Choroid plexus epithelial cell (primary cell): ENCODE data around the gene SSX2IP.

Source experiments
- DNase-seq: peaks from one replicate; pipeline ENCODE4 v3.0.0-alpha.2; 2010; ENCODE audit warnings: low read depth
- H3K4me3 ChIP-seq: 2 replicates; pipeline ENCODE4 v1.5.1; 2011; ENCODE audit warnings: low read depth, mild to moderate bottlenecking, control low read depth, low read length, moderate library complexity
- TF ChIP-seq, protein P1 (sequence below): conservative IDR thresholded peaks from 2 replicates; pipeline ENCODE4 v1.5.1; 2011; ENCODE audit warnings: low read depth, mild to moderate bottlenecking, control low read depth, inconsistent platforms, low read length, moderate library complexity

The SSX2IP gene

DNA sequence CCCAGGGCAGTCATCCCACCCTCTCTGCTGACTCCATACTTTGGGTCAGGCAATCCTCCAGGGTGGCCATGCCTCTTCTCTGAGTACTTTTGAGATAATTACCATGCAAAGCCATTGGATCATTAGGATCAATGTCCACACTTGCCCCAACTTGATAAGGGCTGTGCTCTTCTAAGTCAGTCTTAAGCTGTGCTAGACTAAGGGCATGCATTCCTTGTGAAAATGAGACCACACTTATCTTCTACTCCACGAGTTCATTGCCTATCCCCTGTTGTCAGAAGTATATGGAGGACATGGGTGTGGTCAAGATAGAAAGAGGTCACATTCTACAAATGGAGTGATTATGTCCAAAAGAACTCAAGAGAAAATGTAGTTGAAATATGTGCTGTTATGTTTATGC is 18.9 kb upstream of the SSX2IP start:
- TF ChIP-seq, protein P1, sequence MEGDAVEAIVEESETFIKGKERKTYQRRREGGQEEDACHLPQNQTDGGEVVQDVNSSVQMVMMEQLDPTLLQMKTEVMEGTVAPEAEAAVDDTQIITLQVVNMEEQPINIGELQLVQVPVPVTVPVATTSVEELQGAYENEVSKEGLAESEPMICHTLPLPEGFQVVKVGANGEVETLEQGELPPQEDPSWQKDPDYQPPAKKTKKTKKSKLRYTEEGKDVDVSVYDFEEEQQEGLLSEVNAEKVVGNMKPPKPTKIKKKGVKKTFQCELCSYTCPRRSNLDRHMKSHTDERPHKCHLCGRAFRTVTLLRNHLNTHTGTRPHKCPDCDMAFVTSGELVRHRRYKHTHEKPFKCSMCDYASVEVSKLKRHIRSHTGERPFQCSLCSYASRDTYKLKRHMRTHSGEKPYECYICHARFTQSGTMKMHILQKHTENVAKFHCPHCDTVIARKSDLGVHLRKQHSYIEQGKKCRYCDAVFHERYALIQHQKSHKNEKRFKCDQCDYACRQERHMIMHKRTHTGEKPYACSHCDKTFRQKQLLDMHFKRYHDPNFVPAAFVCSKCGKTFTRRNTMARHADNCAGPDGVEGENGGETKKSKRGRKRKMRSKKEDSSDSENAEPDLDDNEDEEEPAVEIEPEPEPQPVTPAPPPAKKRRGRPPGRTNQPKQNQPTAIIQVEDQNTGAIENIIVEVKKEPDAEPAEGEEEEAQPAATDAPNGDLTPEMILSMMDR, result no peak
- no peak for DNase-seq
- no peak overlapping the region for H3K4me3 ChIP-seq

DNA sequence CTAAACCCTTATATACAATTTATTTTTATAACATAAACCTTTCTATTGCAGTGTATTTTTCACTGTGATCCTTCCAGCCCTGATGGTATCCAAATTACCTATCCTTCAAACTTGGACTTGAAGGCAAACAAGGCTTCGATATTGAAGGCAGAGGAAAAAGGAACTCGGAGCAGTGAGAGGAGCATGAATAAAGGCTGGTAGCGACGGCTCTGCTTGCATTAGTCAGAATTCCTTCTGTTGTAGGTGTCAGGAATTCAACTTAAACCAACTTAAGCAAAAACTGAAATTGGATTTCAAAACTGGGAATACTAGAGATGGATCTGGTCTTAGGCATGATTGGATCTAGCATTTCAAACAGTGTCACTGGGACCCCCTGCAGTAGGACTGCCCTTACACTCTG is 17.8 kb upstream of the SSX2IP start:
- TF ChIP-seq, protein P1, result no peak
- peak; percentile 7 for DNase-seq
- no peak overlapping the region for H3K4me3 ChIP-seq

DNA sequence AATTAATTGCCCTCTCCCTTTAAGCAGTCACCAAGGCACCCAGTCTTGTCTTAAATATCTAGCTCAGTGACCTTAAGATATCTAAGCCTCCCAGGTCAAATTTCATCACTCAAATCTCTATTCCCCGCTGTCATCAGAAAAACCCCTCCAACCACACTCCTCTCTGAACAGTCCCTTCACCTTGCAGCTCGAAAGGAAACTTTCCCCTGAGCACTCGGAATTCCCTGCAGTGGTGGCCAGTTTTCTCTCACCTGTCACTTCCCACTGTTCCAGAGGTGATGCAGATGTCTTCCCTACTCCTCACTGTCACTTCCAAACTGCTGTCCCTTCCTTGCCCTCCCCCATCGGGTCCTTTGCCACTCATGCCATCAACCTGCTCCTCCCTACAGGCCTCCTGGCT is 15.3 kb upstream of the SSX2IP start:
- no peak overlapping the region for H3K4me3 ChIP-seq
- no peak for DNase-seq
- TF ChIP-seq, protein P1, result no peak

DNA sequence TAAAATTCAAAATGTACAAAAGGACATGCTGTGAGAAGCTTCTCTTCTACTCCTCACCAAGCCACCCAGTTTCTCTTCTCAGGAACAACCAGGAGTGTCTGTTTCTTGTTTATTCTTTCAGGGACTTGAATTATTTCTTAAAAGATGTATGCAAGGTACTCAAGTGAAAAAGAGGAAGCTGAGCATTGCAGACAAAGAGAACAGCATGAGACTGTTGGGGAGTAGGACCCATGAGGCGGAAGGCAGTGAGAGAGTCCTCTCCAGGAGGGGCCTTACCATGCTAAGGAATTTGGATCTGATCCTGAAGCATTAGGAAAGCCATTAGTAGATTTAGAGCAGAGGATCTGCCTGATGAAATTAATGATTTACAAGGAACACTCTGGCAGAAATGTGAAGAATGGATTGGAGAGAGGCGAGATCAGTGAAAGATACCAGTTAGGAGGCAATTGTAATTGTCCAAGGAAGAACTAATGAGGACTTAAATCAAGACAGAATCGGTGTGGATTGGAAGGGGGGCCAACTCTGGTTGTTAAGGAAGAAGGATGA is 14.7 kb upstream of the SSX2IP start:
- TF ChIP-seq, protein P1, result no peak
- H3K4me3 ChIP-seq, result no peak overlapping the region
- DNase-seq, result no peak

DNA sequence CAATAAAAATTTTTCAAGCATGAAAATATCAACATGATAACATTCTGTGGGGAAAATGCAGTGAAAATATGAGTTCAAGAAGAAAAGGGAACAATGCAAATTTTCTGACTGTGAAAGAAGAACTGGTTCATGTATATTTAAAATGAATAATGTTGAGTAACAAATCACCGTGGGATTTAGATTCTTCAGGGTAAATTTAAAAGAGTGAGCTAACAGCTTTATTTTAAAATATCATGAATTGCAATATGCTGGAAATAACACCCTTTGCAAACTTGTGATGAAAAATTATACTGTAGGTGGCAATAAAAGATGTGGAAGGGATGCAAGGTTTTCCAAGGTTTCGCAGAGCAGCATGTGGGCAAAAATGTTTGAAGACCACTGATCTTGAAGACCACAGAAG is 13.2 kb upstream of the SSX2IP start:
- no peak for DNase-seq
- TF ChIP-seq, protein P1, result no peak
- no peak overlapping the region for H3K4me3 ChIP-seq

DNA sequence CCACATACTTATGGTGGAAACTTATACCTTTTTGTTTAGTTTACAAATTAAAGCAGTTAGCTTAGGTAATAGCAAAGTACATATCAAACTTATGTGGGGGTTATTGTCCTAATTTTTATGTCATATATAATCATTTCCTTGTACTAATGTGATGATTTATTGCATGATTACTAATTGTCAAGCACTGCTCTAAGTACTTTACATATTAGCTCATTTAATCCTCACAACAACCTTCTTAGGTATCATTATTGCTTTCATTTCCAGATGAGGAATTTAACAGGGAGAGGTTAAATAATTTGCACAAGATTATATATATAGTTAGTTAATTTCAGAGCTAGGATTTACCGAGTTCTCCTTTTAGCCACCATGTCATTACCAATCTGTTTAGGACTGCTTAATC is 11.9 kb upstream of the SSX2IP start:
- H3K4me3 ChIP-seq, result no peak overlapping the region
- TF ChIP-seq, protein P1, result no peak
- no peak for DNase-seq

DNA sequence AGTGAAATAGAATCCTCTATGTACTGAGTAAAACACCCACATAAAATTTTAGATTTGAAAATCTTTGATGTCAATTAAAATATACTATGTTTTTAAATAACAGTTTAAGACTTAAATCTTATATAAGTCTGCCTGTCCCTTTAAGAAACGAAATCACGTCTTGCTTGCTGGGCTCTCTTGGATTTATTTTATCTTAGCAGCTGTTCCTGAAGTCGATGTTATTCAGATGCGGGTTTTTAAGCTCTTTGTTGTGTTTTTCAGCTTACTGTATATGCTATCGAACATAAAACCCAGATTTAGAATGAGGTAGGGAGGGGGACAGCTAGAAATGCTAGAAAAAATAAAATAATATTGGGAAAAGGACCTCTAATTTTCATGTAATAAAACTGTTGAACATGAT is 11.1 kb upstream of the SSX2IP start:
- peak; percentile 35 for DNase-seq
- no peak overlapping the region for H3K4me3 ChIP-seq
- TF ChIP-seq, protein P1, result no peak
